PC-3 (cell line): Measurements from ENCODE around the gene ADAM12. TPM values are rescaled to one million over a fixed set of nuclear protein-coding genes. Genes with fewer than 3 reads are reported as not detected.

Experiments
- ATAC-seq: fragments of 200-7000 bp; cut with Tn5 transposase; 2 replicates; pipeline ENCODE4 v1.9.1; 2020; ENCODE audit warnings: mild to moderate bottlenecking, moderate library complexity
- BruUV-seq: library from RNA; stranded (reverse); fragments of 400-500 nt; replicated peaks from 2 replicates; lab custom pipeline; 2021; lab: Mats Ljungman, UMichigan
- CTCF ChIA-PET: fragments of 300-600 bp; sonication (Branson Sonifier 250); formaldehyde crosslinking; loops from one replicate; lab custom pipeline; 2022; ENCODE audit warnings: antibody characterized with exemption; lab: Charles Lee
- POLR2A ChIA-PET: fragments of 300-600 bp; sonication (Branson Sonifier 250); formaldehyde crosslinking; loops from one replicate; lab custom pipeline; 2022; ENCODE audit warnings: antibody characterized with exemption; ENCODE audit not compliant: unreplicated experiment; lab: Charles Lee
- DNase-seq: peaks from one replicate; pipeline ENCODE4 v3.0.0-alpha.2; 2015
- H2AFZ ChIP-seq: fragments of 300-600 bp; sonication (generic); 2 replicates; pipeline ENCODE4 v1.6.0; 2016; ENCODE audit warnings: antibody characterized with exemption, low read length
- H3F3A ChIP-seq: fragments of 300-600 bp; sonication (generic); one replicate; pipeline ENCODE4 v1.6.0; 2017; ENCODE audit warnings: antibody characterized with exemption, low read length, control low read depth, mild to moderate bottlenecking; ENCODE audit not compliant: unreplicated experiment
- H3K27ac ChIP-seq: fragments of 300-600 bp; sonication (generic); 2 replicates; pipeline ENCODE4 v1.5.1; 2016; ENCODE audit warnings: mild to moderate bottlenecking, low read length
- H3K27me3 ChIP-seq: fragments of 300-600 bp; sonication (generic); 2 replicates; pipeline ENCODE4 v1.6.1; 2016; ENCODE audit warnings: low read length, mixed read lengths
- H3K36me3 ChIP-seq: fragments of 300-600 bp; sonication (generic); 2 replicates; pipeline ENCODE4 v1.6.1; 2016; ENCODE audit warnings: low read depth, mixed run types, low read length, mixed read lengths
- H3K4me1 ChIP-seq: fragments of 300-600 bp; sonication (generic); 2 replicates; pipeline ENCODE4 v1.5.1; 2016; ENCODE audit warnings: low read length; ENCODE audit not compliant: insufficient read depth
- H3K4me2 ChIP-seq: fragments of 300-600 bp; sonication (generic); 2 replicates; pipeline ENCODE4 v1.6.0; 2016; ENCODE audit warnings: low read length
- H3K4me3 ChIP-seq: fragments of 300-600 bp; sonication (generic); 2 replicates; pipeline ENCODE4 v1.5.1; 2016; ENCODE audit warnings: mild to moderate bottlenecking, low read length, mixed read lengths
- H3K79me2 ChIP-seq: fragments of 300-600 bp; sonication (generic); 2 replicates; pipeline ENCODE4 v1.6.1; 2017; ENCODE audit warnings: low read length, mixed read lengths
- H3K9ac ChIP-seq: fragments of 300-600 bp; sonication (generic); 2 replicates; pipeline ENCODE4 v1.6.0; 2016; ENCODE audit warnings: mild to moderate bottlenecking, low read length
- H3K9me2 ChIP-seq: fragments of 300-600 bp; sonication (generic); replicated peaks from 2 replicates; pipeline ENCODE4 v1.6.1; 2016; ENCODE audit warnings: mixed run types, low read length, mixed read lengths
- H3K9me3 ChIP-seq: fragments of 300-600 bp; sonication (generic); 2 replicates; pipeline ENCODE4 v1.6.1; 2016; ENCODE audit warnings: low read length, mixed read lengths
- H4K20me1 ChIP-seq: fragments of 300-600 bp; sonication (generic); 2 replicates; pipeline ENCODE4 v1.6.1; 2016; ENCODE audit warnings: low read length, mixed read lengths
- CTCF ChIP-seq: fragments of 300-600 bp; sonication (generic); conservative IDR thresholded peaks from 2 replicates; pipeline ENCODE4 v1.5.1; 2017; ENCODE audit warnings: antibody characterized with exemption, low read depth, mild to moderate bottlenecking, low read length
- EZH2 ChIP-seq: fragments of 300-600 bp; sonication (generic); IDR thresholded peaks from one replicate; pipeline ENCODE4 v1.6.1; 2017; ENCODE audit warnings: antibody characterized with exemption, mild to moderate bottlenecking, low read length; ENCODE audit not compliant: unreplicated experiment
- EZH2phosphoT487 ChIP-seq: fragments of 300-600 bp; sonication (generic); IDR thresholded peaks from 2 replicates; pipeline ENCODE4 v1.6.1; 2018; ENCODE audit warnings: mild to moderate bottlenecking, antibody characterized with exemption, low read length, borderline replicate concordance
- intact Hi-C: fragments of 100-400 bp; cut with micrococcal nuclease; formaldehyde crosslinking; loops from 2 replicates; pipeline ENCODE4 v1.9.0; 2023
- total RNA-seq: library from RNA; depleted of rRNA; stranded (reverse); fragments of >200 nt; gene quantifications from 2 replicates; pipeline ENCODE4 v1.2.3, GENCODE V29; 2014

The ADAM12 gene
- total RNA-seq, 1 experiment from 2014 or later = 3.4 TPM

GRCh38 chr10:126087796-126088505, 300.3 kb downstream of the ADAM12 start:
- no peak for TF ChIP-seq CTCF
- TF ChIP-seq EZH2phosphoT487 = no peak
- TF ChIP-seq EZH2 = no peak
- H3K9me3 ChIP-seq = no peaks in the 10 kb centered on the region
- ATAC-seq = no peak
- H2AFZ ChIP-seq = no peak overlapping the region
- H4K20me1 ChIP-seq = no peaks in the 10 kb centered on the region
- no peaks in the 10 kb centered on the region for H3K27me3 ChIP-seq
- intact Hi-C loops = no loop called here
- ChIA-PET POLR2A (no interaction called here), CTCF (no interaction called here)
- no peaks in the 10 kb centered on the region for H3K36me3 ChIP-seq
- DNase-seq = no peak
- H3K4me2 ChIP-seq = no peak overlapping the region
- BruUV-seq = no TSS peak
- H3K4me1 ChIP-seq = peaks cover 28% of the 10 kb centered on the region
- H3K79me2 ChIP-seq = no peaks in the 10 kb centered on the region
- no peaks in the 10 kb centered on the region for H3K9me2 ChIP-seq
- H3K4me3 ChIP-seq = no peak overlapping the region
- H3F3A ChIP-seq = peaks cover 11% of the 10 kb centered on the region
- no peak overlapping the region for H3K9ac ChIP-seq
- H3K27ac ChIP-seq = no peak overlapping the region

- intact Hi-C loops = no loop called here
- H3K4me1 ChIP-seq = peaks cover 21% of the 10 kb centered on the region
- no peaks in the 10 kb centered on the region for H3K36me3 ChIP-seq
- H3K27me3 ChIP-seq = no peaks in the 10 kb centered on the region
- TF ChIP-seq EZH2 (no peak), EZH2phosphoT487 (no peak), CTCF (no peak)
- H3K9me3 ChIP-seq = no peaks in the 10 kb centered on the region
- ATAC-seq (no peak), DNase-seq (no peak)
- H3K9me2 ChIP-seq = no peaks in the 10 kb centered on the region
- BruUV-seq = no TSS peak
- no peak overlapping the region for H3K27ac ChIP-seq
- no peak overlapping the region for H3K9ac ChIP-seq
- peaks cover 11% of the 10 kb centered on the region for H3F3A ChIP-seq
- no peaks in the 10 kb centered on the region for H4K20me1 ChIP-seq
- H3K4me2 ChIP-seq = no peak overlapping the region
- H2AFZ ChIP-seq = no peak overlapping the region
- H3K79me2 ChIP-seq = no peaks in the 10 kb centered on the region
- CTCF ChIA-PET = no interaction called here
- H3K4me3 ChIP-seq = no peak overlapping the region
- POLR2A ChIA-PET = no interaction called here
Measured at GRCh38 chr10:126087153-126087680, 301.1 kb downstream of the ADAM12 start.

GRCh38 chr10:126085806-126086205, 302.5 kb downstream of the ADAM12 start:
- no peak for TF ChIP-seq CTCF
- TF ChIP-seq EZH2 = no peak
- no peak for TF ChIP-seq EZH2phosphoT487
- Histone ChIP-seq H3K79me2 (no peaks in the 10 kb centered on the region), H3K27ac (no peak overlapping the region), H3K4me1 (peaks cover 8% of the 10 kb centered on the region), H3K4me2 (no peak overlapping the region), H3K9me3 (no peaks in the 10 kb centered on the region), H4K20me1 (no peaks in the 10 kb centered on the region), H3K9ac (no peak overlapping the region), H2AFZ (no peak overlapping the region), H3K36me3 (no peaks in the 10 kb centered on the region), H3K9me2 (no peaks in the 10 kb centered on the region), H3K27me3 (no peaks in the 10 kb centered on the region), H3K4me3 (no peak overlapping the region), H3F3A (peaks cover 5% of the 10 kb centered on the region)
- intact Hi-C loops = no loop called here
- ChIA-PET CTCF (no interaction called here), POLR2A (no interaction called here)
- no TSS peak for BruUV-seq
- ATAC-seq = no peak
- DNase-seq = no peak
